Stimulated activated memory B cell treated with anti-CD40 and anti-IgM and Interleukin-4, amounts not matched to agents 10 μg/mL and 1 μg/mL and 100 μg/mL, for 72 hours (primary cell): ENCODE data around the gene MPC2.
"Not testable (repeated sequence)": the region's sequence is repeated elsewhere in the genome, so short reads cannot be mapped to it uniquely, and the experiment has no call there.

Source experiments
- ATAC-seq: fragments of 150-1000 bp; cut with Tn5 transposase; 2 replicates; pipeline ENCODE4 v1.10.0; 2021
- H3K27ac Mint-ChIP-seq: one replicate; pipeline ENCODE4 v1.8.0; 2022; ENCODE audit warnings: mild to moderate bottlenecking, mixed read lengths
- H3K27me3 Mint-ChIP-seq: one replicate; pipeline ENCODE4 v1.8.0; 2022; ENCODE audit warnings: mixed read lengths
- H3K36me3 Mint-ChIP-seq: one replicate; pipeline ENCODE4 v1.8.0; 2022; ENCODE audit warnings: mixed read lengths
- H3K4me1 Mint-ChIP-seq: one replicate; pipeline ENCODE4 v1.8.0; 2022; ENCODE audit warnings: mixed read lengths
- H3K4me3 Mint-ChIP-seq: one replicate; pipeline ENCODE4 v1.8.0; 2022; ENCODE audit warnings: mild to moderate bottlenecking, moderate library complexity, mixed read lengths
- H3K9me3 Mint-ChIP-seq: one replicate; pipeline ENCODE4 v1.8.0; 2022; ENCODE audit warnings: mixed read lengths

Gene MPC2

GRCh38 chr1:167940264-167940663 is 3.4 kb upstream of the MPC2 start:
- peaks cover 26% of the 10 kb centered on the region for H3K4me1 Mint-ChIP-seq
- ATAC-seq = no peak
- H3K27me3 Mint-ChIP-seq = no peaks in the 10 kb centered on the region
- H3K27ac Mint-ChIP-seq = no peak overlapping the region
- peaks cover 3% of the 10 kb centered on the region for H3K9me3 Mint-ChIP-seq
- peaks cover 28% of the 10 kb centered on the region for H3K36me3 Mint-ChIP-seq
- no peak overlapping the region for H3K4me3 Mint-ChIP-seq

GRCh38 chr1:167938080-167938636 is 1.3 kb upstream of the MPC2 start:
- H3K27me3 Mint-ChIP-seq = no peaks in the 10 kb centered on the region
- no peak for ATAC-seq
- no peaks in the 10 kb centered on the region for H3K9me3 Mint-ChIP-seq
- H3K36me3 Mint-ChIP-seq = peaks cover 9% of the 10 kb centered on the region
- peak overlapping the region; percentile 92 for H3K4me3 Mint-ChIP-seq
- H3K4me1 Mint-ChIP-seq = peaks cover 32% of the 10 kb centered on the region
- H3K27ac Mint-ChIP-seq = peak overlapping the region; percentile 86

GRCh38 chr1:167937709-167938010 is 788 bp upstream of the MPC2 start:
- no peak for ATAC-seq
- Mint-ChIP-seq H3K27me3 (no peaks in the 10 kb centered on the region), H3K27ac (peak overlapping the region; percentile 86), H3K9me3 (no peaks in the 10 kb centered on the region), H3K36me3 (peaks cover 7% of the 10 kb centered on the region), H3K4me1 (peaks cover 32% of the 10 kb centered on the region), H3K4me3 (peak overlapping the region; percentile 92)

GRCh38 chr1:167936068-167936929 is 573 bp downstream of the MPC2 start, which contains the start of gene DCAF6:
Gene DCAF6, plus strand, starts transcription at chr1:167936683. Its CDS starts 229 bp downstream, at chr1:167936912.
- Mint-ChIP-seq H3K9me3 (no peaks in the 10 kb centered on the region), H3K27ac (peak within 1 kb of the TSS; percentile 86), H3K4me1 (peaks cover 32% of the 10 kb centered on the region), H3K4me3 (peak within 1 kb of the TSS; percentile 92), H3K27me3 (no peaks in the 10 kb centered on the region), H3K36me3 (no peaks in the 10 kb centered on the region)
- peak; percentile 92 for ATAC-seq

GRCh38 chr1:167935216-167936067 is 1.4 kb downstream of the MPC2 start:
- Mint-ChIP-seq H3K36me3 (no peaks in the 10 kb centered on the region), H3K4me3 (peak overlapping the region; percentile 92), H3K9me3 (no peaks in the 10 kb centered on the region), H3K27me3 (no peaks in the 10 kb centered on the region), H3K27ac (peak overlapping the region; percentile 86), H3K4me1 (peaks cover 32% of the 10 kb centered on the region)
- peak; percentile 18 for ATAC-seq

GRCh38 chr1:167934426-167935215 is 2.3 kb downstream of the MPC2 start:
- no peak for ATAC-seq
- Mint-ChIP-seq H3K9me3 (no peaks in the 10 kb centered on the region), H3K4me1 (peaks cover 36% of the 10 kb centered on the region), H3K27me3 (no peaks in the 10 kb centered on the region), H3K27ac (peak overlapping the region; percentile 86), H3K36me3 (no peaks in the 10 kb centered on the region), H3K4me3 (peak overlapping the region; percentile 92)

- no peak overlapping the region for H3K4me3 Mint-ChIP-seq
- ATAC-seq = no peak
- peaks cover 37% of the 10 kb centered on the region for H3K4me1 Mint-ChIP-seq
Observed at GRCh38 chr1:167933788-167934187, 3.1 kb downstream of the MPC2 start.

GRCh38 chr1:167929725-167930124 is 7.1 kb downstream of the MPC2 start:
- Mint-ChIP-seq H3K27ac (no peak overlapping the region), H3K9me3 (no peaks in the 10 kb centered on the region), H3K4me1 (peaks cover 17% of the 10 kb centered on the region), H3K27me3 (no peaks in the 10 kb centered on the region), H3K36me3 (no peaks in the 10 kb centered on the region), H3K4me3 (no peak overlapping the region)
- no peak for ATAC-seq

More at GRCh38 chr1:167933788-167934187, 3.1 kb downstream of the MPC2 start:
- Mint-ChIP-seq H3K9me3 (no peaks in the 10 kb centered on the region), H3K27ac (no peak overlapping the region), H3K27me3 (no peaks in the 10 kb centered on the region), H3K36me3 (no peaks in the 10 kb centered on the region)

GRCh38 chr1:167928919-167929318 is 8.0 kb downstream of the MPC2 start:
- not testable (repeated sequence) for H3K4me3 Mint-ChIP-seq, H3K27me3 Mint-ChIP-seq, H3K9me3 Mint-ChIP-seq, ATAC-seq, H3K36me3 Mint-ChIP-seq, H3K27ac Mint-ChIP-seq
- peaks cover 11% of the 10 kb centered on the region for H3K4me1 Mint-ChIP-seq

GRCh38 chr1:167928457-167928852 is 8.4 kb downstream of the MPC2 start:
- Mint-ChIP-seq H3K9me3 (no peaks in the 10 kb centered on the region), H3K27me3 (no peaks in the 10 kb centered on the region), H3K4me1 (peaks cover 7% of the 10 kb centered on the region), H3K36me3 (peaks cover 2% of the 10 kb centered on the region), H3K4me3 (no peak overlapping the region), H3K27ac (no peak overlapping the region)
- ATAC-seq = no peak

- no peak overlapping the region for H3K4me3 Mint-ChIP-seq
- peaks cover 16% of the 10 kb centered on the region for H3K4me1 Mint-ChIP-seq
- no peak for ATAC-seq
- no peak overlapping the region for H3K27ac Mint-ChIP-seq
- H3K27me3 Mint-ChIP-seq = no peaks in the 10 kb centered on the region
- H3K36me3 Mint-ChIP-seq = peaks cover 12% of the 10 kb centered on the region
- H3K9me3 Mint-ChIP-seq = no peaks in the 10 kb centered on the region
Observed at GRCh38 chr1:167927046-167927754, 9.7 kb downstream of the MPC2 start.

GRCh38 chr1:167926486-167926997 is 10.3 kb downstream of the MPC2 start:
- Mint-ChIP-seq H3K27me3 (no peaks in the 10 kb centered on the region), H3K27ac (no peak overlapping the region), H3K36me3 (peaks cover 12% of the 10 kb centered on the region), H3K9me3 (no peaks in the 10 kb centered on the region), H3K4me1 (peaks cover 16% of the 10 kb centered on the region), H3K4me3 (no peak overlapping the region)
- no peak for ATAC-seq

GRCh38 chr1:167924543-167925231 is 12.2 kb downstream of the MPC2 start:
- Mint-ChIP-seq H3K36me3 (peaks cover 12% of the 10 kb centered on the region), H3K27me3 (no peaks in the 10 kb centered on the region), H3K27ac (no peak overlapping the region), H3K4me1 (peaks cover 12% of the 10 kb centered on the region), H3K4me3 (no peak overlapping the region), H3K9me3 (no peaks in the 10 kb centered on the region)
- no peak for ATAC-seq

- Mint-ChIP-seq H3K27ac (no peak overlapping the region), H3K9me3 (no peaks in the 10 kb centered on the region), H3K4me3 (no peak overlapping the region), H3K4me1 (peaks cover 11% of the 10 kb centered on the region), H3K36me3 (peaks cover 15% of the 10 kb centered on the region), H3K27me3 (no peaks in the 10 kb centered on the region)
- ATAC-seq = no peak
Observed at GRCh38 chr1:167924102-167924501, 12.8 kb downstream of the MPC2 start.
